HepG2 (cell line): ENCODE results near the gene AMDHD1. TPM values are rescaled to one million over a fixed set of nuclear protein-coding genes. Genes with fewer than 3 reads are reported as not detected.

Experiments used
- AGO1 ChIP-seq: fragments of 200-400 bp; formaldehyde crosslinking; IDR thresholded peaks from 2 replicates; pipeline ENCODE4 v1.6.1; 2017; ENCODE audit warnings: mild to moderate bottlenecking, low read depth, low read length, moderate library complexity; ENCODE audit not compliant: poor library complexity, severe bottlenecking
- AKAP8 ChIP-seq: sonication (generic); formaldehyde crosslinking; IDR thresholded peaks from 2 replicates; pipeline ENCODE4 v1.5.1; 2020; ENCODE audit warnings: mild to moderate bottlenecking, missing genetic modification reagents
- ARHGAP35 ChIP-seq: sonication (generic); formaldehyde crosslinking; IDR thresholded peaks from 2 replicates; pipeline ENCODE4 v1.9.0; 2022; ENCODE audit warnings: mild to moderate bottlenecking, inconsistent platforms, moderate library complexity, missing genetic modification reagents, borderline replicate concordance
- CBX2 ChIP-seq, 2 experiments: fragments of 200-600 bp in 1 of 2; sonication (generic); formaldehyde crosslinking in 1 of 2; IDR thresholded peaks; 2 replicates each; pipeline versions ENCODE4 v1.7.0 to v1.8.1; 2018 to 2022; ENCODE audit warnings: low read depth in 2 of 2, low read length in 1 of 2, mild to moderate bottlenecking in 1 of 2, missing genetic modification reagents in 1 of 2
- CENPT ChIP-seq: sonication (generic); formaldehyde crosslinking; IDR thresholded peaks from 2 replicates; pipeline ENCODE4 v1.8.0; 2022; ENCODE audit warnings: low read depth, mild to moderate bottlenecking, moderate library complexity, missing genetic modification reagents
- FLYWCH1 ChIP-seq: sonication (generic); formaldehyde crosslinking; IDR thresholded peaks from 2 replicates; pipeline ENCODE4 v1.8.1; 2023; ENCODE audit warnings: mild to moderate bottlenecking, missing genetic modification reagents
- GPN1 ChIP-seq: sonication (generic); formaldehyde crosslinking; IDR thresholded peaks from 2 replicates; pipeline ENCODE4 v1.5.1; 2020; ENCODE audit warnings: missing genetic modification reagents, borderline replicate concordance
- ISL2 ChIP-seq: sonication (generic); formaldehyde crosslinking; IDR thresholded peaks from 2 replicates; pipeline ENCODE4 v1.5.0; 2020; ENCODE audit warnings: missing genetic modification reagents
- JDP2 ChIP-seq: sonication (generic); formaldehyde crosslinking; IDR thresholded peaks from 2 replicates; pipeline ENCODE4 v1.8.1; 2022; ENCODE audit warnings: missing genetic modification reagents, borderline replicate concordance
- KDM1A ChIP-seq: IDR thresholded peaks from 2 replicates; pipeline ENCODE4 v1.6.1; 2016; ENCODE audit warnings: missing compliant biosample characterization
- NCOA2 ChIP-seq: sonication (generic); formaldehyde crosslinking; IDR thresholded peaks from 2 replicates; pipeline ENCODE4 v1.8.0; 2022; ENCODE audit warnings: inconsistent platforms
- NR2F1 ChIP-seq, 2 experiments: fragments of 450-650 bp in 1 of 2; formaldehyde crosslinking in 1 of 2; IDR thresholded peaks; 2 replicates each; pipeline versions ENCODE4 v1.5.0 to v1.6.1; 2016 to 2020; ENCODE audit warnings: mild to moderate bottlenecking in 1 of 2, missing compliant biosample characterization in 1 of 2, missing genetic modification reagents in 1 of 2, moderate library complexity in 1 of 2
- PHF20 ChIP-seq: sonication (generic); formaldehyde crosslinking; IDR thresholded peaks from 2 replicates; pipeline ENCODE4 v1.5.0; 2020; ENCODE audit warnings: mild to moderate bottlenecking, missing genetic modification reagents
- PHF21A ChIP-seq: sonication (generic); formaldehyde crosslinking; IDR thresholded peaks from 2 replicates; pipeline ENCODE4 v1.5.0; 2020; ENCODE audit warnings: mild to moderate bottlenecking, missing genetic modification reagents
- PLRG1 ChIP-seq: fragments of 450-650 bp; conservative IDR thresholded peaks from 2 replicates; pipeline ENCODE4 v1.6.1; 2016
- RBM39 ChIP-seq: fragments of 200-400 bp; formaldehyde crosslinking; IDR thresholded peaks from one replicate; pipeline ENCODE4 v1.6.1; 2018; ENCODE audit warnings: antibody characterized with exemption, mild to moderate bottlenecking, low read depth, low read length; ENCODE audit not compliant: poor library complexity, severe bottlenecking
- ZBTB7A ChIP-seq: sonication (generic); formaldehyde crosslinking; IDR thresholded peaks from 2 replicates; pipeline ENCODE4 v1.8.0; 2022; ENCODE audit warnings: mild to moderate bottlenecking, missing genetic modification reagents
- ZNF234 ChIP-seq: sonication (generic); formaldehyde crosslinking; conservative IDR thresholded peaks from 2 replicates; pipeline ENCODE4 v1.5.1; 2020; ENCODE audit warnings: mild to moderate bottlenecking, missing genetic modification reagents
- ZNF33B ChIP-seq: sonication (generic); formaldehyde crosslinking; IDR thresholded peaks from 2 replicates; pipeline ENCODE4 v1.5.1; 2020; ENCODE audit warnings: mild to moderate bottlenecking, missing genetic modification reagents
- ZNF558 ChIP-seq: sonication (generic); formaldehyde crosslinking; IDR thresholded peaks from 2 replicates; pipeline ENCODE4 v1.9.0; 2022; ENCODE audit warnings: mild to moderate bottlenecking, missing genetic modification reagents, borderline replicate concordance
- ZNF660 ChIP-seq: sonication (generic); formaldehyde crosslinking; IDR thresholded peaks from 2 replicates; pipeline ENCODE4 v1.5.1; 2020; ENCODE audit warnings: mild to moderate bottlenecking, low read depth, missing genetic modification reagents, borderline replicate concordance
- polyA plus RNA-seq, 8 experiments: library from polyadenylated mRNA; depleted of rRNA in 3 of 8; stranded (reverse) in 7 of 8; unstranded in 1 of 8; fragments of >200 nt; fragmentation: Illumina TruSeq in 4 of 8; extraction: Trizol in 4 of 8; gene quantifications; 2 replicates each; pipeline versions ENCODE4 v1.2.1 to v1.2.3, GENCODE V29; 2011 to 2016; ENCODE audit warnings: low read depth in 4 of 8, missing spikeins in 1 of 8, mixed read lengths in 1 of 8; ENCODE audit not compliant: insufficient read depth in 1 of 8
- total RNA-seq, 5 experiments: library from RNA; depleted of rRNA; stranded (reverse); fragments of >200 nt; fragmentation: Illumina TruSeq; extraction: Trizol; gene quantifications; 2 replicates each; pipeline ENCODE4 v1.2.3, GENCODE V29; 2016; ENCODE audit warnings: low read depth in 1 of 5
- TF ChIP-seq, protein P1 (sequence below): sonication (generic); formaldehyde crosslinking; IDR thresholded peaks from 2 replicates; pipeline ENCODE4 v1.5.0; 2020; ENCODE audit warnings: missing genetic modification reagents
- TF ChIP-seq, protein P2 (sequence below): sonication (generic); formaldehyde crosslinking; IDR thresholded peaks from 2 replicates; pipeline ENCODE4 v1.4.0; 2020; ENCODE audit warnings: missing genetic modification reagents; ENCODE audit errors: not compliant biosample characterization
- TF ChIP-seq, protein P3 (sequence below): sonication (generic); formaldehyde crosslinking; IDR thresholded peaks from 2 replicates; pipeline ENCODE4 v1.4.0; 2020; ENCODE audit warnings: missing genetic modification reagents

The AMDHD1 gene
- total and polyA plus RNA-seq, 2 of the 13 experiments (the other 11 are each of a cell fraction or from before 2014, with no cell fraction given) = 6.5 to 29.6 TPM

DNA sequence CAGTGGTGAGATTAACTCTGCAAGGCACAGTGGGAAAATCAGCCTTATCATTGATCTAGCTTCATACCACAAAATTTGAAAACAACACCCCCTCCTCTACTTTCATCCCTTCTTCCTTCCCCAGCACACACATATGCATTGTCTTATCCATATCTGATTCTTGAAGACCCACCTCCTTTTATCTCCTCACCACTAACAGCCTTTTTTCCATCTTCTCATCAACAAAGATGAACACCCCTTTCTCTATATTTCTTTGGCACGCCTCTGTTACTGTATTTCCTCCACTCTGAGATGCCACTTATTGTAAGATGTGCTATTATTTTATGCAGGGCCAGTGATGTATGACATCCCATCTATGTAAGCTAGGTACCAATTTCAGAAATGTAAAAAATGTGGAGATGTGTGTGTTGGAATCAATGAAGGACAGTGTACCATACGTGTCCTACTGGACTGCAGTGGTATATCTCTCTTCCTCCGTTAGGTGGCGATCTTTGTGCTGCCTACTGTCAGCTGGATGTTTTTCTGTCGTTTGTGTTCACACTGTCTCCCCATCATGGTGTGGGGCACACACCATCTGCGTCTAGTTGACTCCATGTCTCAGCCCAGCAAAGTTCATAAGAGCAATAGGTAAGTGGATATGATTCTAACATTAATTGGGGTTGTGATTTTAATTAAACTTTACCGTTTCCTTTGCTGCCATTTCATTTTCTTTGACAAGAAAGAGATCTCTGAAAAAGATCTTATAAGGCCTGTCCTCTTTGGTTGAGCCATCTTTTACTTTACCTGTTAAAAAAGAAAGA, 24.7 kb upstream of the AMDHD1 start (continued):
- TF ChIP-seq, protein P1, sequence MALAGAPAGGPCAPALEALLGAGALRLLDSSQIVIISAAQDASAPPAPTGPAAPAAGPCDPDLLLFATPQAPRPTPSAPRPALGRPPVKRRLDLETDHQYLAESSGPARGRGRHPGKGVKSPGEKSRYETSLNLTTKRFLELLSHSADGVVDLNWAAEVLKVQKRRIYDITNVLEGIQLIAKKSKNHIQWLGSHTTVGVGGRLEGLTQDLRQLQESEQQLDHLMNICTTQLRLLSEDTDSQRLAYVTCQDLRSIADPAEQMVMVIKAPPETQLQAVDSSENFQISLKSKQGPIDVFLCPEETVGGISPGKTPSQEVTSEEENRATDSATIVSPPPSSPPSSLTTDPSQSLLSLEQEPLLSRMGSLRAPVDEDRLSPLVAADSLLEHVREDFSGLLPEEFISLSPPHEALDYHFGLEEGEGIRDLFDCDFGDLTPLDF (CRISPR knock-in tag) = no peak
- TF ChIP-seq ZNF660 (no peak), AGO1 (no peak), ZBTB7A (no peak), CENPT (no peak), CBX2 (IDR thresholded peaks at IDR 0.05; ENCODE audit: low read depth, low read length) (no peak), CBX2 (CRISPR knock-in tag; IDR thresholded peaks at IDR 0.05; ENCODE audit: low read depth) (no peak), GPN1 (CRISPR knock-in tag) (no peak), ISL2 (CRISPR knock-in tag) (no peak), NR2F1 (CRISPR knock-in tag; IDR thresholded peaks at IDR 0.05) (no peak), ZNF558 (CRISPR knock-in tag) (no peak), PHF21A (CRISPR knock-in tag) (no peak), JDP2 (CRISPR knock-in tag) (no peak), ZNF33B (no peak), KDM1A (CRISPR knock-in tag) (0 out of 2 replicates have a peak, but pooled peaks have one; percentile 26), PHF20 (CRISPR knock-in tag) (no peak), FLYWCH1 (CRISPR knock-in tag) (no peak), AKAP8 (CRISPR knock-in tag) (no peak), RBM39 (no peak), ZNF234 (CRISPR knock-in tag) (no peak), PLRG1 (no peak), ARHGAP35 (no peak), NCOA2 (no peak)
- TF ChIP-seq, protein P2, sequence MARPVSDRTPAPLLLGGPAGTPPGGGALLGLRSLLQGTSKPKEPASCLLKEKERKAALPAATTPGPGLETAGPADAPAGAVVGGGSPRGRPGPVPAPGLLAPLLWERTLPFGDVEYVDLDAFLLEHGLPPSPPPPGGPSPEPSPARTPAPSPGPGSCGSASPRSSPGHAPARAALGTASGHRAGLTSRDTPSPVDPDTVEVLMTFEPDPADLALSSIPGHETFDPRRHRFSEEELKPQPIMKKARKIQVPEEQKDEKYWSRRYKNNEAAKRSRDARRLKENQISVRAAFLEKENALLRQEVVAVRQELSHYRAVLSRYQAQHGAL (CRISPR knock-in tag) = no peak
- TF ChIP-seq, protein P3, sequence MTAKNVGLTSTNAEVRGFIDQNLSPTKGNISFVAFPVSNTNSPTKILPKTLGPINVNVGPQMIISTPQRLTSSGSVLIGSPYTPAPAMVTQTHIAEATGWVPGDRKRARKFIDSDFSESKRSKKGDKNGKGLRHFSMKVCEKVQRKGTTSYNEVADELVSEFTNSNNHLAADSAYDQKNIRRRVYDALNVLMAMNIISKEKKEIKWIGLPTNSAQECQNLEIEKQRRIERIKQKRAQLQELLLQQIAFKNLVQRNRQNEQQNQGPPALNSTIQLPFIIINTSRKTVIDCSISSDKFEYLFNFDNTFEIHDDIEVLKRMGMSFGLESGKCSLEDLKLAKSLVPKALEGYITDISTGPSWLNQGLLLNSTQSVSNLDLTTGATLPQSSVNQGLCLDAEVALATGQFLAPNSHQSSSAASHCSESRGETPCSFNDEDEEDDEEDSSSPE (CRISPR knock-in tag) = no peak
